Measurements from ENCODE around the gene SS18L1.
"Not testable (repeated sequence)": the region's sequence is repeated elsewhere in the genome, so short reads cannot be mapped to it uniquely, and the experiment has no call there.

Gene SS18L1, protein sequence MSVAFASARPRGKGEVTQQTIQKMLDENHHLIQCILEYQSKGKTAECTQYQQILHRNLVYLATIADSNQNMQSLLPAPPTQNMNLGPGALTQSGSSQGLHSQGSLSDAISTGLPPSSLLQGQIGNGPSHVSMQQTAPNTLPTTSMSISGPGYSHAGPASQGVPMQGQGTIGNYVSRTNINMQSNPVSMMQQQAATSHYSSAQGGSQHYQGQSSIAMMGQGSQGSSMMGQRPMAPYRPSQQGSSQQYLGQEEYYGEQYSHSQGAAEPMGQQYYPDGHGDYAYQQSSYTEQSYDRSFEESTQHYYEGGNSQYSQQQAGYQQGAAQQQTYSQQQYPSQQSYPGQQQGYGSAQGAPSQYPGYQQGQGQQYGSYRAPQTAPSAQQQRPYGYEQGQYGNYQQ

DNA sequence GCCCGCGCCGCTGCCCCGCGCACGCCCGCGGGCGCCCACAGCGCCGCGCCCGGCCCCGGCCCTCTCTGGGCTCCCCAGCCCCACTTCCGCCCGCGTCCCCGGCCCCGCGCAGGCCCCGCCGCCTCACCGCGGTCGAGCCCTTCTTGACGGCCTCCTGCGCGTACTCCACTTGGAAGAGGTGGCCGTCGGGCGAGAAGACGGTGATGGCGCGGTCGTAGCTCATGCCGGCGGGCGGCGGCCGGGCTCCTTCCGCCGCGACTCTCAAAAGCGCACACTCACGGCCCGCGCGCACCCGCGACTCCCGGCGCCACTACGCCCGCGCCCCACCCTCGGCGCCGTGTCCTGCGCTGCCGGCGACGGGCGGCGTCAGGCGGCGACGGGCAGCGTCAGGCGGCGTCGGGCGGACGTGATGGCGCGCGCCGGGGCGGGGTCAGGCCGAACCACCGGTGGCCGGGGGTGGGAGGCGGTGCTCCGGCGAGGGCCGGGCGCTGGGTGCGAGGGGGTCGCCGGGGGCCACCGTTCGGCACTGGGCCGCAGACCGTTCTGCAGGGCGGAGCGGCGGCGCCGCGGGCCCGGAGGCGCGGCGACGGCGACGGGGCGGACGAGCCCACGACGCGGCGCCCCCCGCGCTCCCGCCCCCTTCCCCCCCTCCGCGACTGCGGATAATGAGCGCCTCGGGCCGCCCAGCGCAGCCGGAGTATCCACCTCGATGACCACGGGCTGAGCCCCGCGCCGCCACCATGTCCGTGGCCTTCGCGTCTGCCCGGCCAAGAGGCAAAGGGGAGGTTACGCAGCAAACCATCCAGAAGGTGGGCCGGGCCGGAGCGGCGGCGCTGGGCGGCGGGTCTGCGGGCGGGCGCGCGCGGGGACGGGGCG is at the start of gene SS18L1, which contains the start of gene PSMA7:
SS18L1 (plus strand) TSS at position 689 of the 876 bp plus-strand sequence; CDS start at position 741, 52 bp downstream.
PSMA7 (minus strand) TSS at position 314 of the 876 bp plus-strand sequence; CDS start at position 223, 91 bp downstream.
- peak; percentile 77 to 84 for DNase-seq

DNA sequence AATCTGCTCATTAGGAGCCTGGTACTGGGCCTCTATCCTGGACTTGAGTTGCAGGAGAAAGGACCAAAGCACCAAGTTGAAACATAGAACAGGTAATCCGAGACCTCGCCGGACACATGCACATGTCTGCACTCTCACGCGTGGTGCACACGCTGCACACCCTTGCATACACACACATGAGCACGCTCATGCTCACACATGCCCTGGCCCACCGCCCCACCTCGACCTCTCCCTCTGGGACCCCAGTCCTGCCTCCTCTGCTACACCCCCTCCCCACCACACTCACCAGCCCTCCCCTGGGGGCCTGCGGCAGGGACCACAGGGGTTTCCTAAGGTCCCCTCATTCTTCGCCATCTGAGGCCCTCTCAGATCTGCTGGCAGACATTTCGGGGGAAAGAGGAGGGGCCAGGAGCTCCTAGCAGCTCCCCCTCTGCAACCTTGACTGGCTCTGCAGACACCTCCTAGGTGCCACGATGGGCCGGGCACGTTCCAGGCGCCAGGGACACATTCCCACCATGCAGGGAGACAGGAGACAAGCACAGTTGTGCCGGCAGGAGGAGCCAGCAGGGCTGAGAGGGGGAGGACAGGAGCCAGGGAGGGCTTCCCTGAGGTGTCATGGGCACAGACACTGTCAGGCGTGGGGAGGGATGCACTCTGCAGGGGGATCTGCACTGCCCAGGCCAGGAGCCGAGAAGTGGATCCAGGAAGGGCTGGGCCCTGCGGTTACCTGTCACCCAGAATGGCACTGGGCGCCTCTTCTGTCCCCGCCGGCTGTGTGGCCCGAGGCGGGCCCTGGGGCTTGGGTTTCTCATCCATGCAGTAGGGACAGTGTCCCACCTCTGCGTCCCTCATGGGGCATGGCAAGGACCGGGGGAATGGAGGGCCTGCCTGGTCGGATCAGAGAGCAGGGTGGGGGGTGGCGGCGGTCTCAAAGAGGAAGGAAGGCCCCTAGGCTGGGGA is 46.9 kb upstream of the SS18L1 start:
- DNase-seq, result no peak

DNA sequence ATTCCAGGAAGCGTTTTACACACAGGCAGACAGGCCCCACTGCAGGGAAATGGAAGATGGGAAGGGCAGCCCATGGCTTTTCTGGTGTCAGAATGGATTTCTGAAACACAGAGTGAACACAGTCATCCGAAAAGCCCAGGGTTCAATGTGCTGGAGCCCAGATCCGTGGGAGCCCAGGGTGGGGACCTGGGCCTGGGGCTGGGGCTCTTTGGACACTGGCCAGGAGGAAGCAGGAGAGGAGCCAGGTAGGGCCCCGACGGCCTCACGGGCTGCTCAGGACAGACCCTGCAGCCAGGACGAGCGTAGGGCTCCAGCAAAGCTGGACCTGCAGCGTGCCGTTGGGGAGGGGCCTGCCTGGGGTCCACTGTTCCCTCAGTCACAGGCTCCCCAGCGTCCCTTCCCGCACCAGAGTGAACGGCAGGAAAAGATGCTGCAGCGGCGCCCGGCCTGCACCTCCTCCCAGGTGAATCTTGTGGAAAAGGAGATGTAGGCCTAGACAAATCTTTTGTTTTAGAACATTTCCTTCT is 45.6 kb upstream of the SS18L1 start:
- DNase-seq, result no peak

DNA sequence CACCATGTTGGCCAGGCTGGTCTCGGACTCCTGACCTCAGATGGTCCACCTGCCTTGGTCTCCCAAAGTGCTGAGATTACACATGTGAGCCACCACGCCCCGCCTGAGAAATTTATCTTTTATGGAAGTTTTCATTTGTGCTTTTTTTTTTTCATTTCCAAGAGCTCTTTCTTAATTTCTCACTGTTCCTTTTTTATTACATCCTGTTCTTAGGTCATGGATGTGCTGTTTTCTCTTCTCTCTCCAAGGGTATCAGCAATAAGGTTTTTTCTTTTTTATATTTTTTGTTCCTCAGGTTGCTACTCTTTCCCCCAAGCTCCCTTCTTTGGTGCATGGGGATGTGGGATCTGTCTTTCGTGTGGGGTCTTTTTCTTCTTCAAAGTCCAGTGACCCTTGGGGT is 42.5 kb upstream of the SS18L1 start:
- DNase-seq, result no peak

DNA sequence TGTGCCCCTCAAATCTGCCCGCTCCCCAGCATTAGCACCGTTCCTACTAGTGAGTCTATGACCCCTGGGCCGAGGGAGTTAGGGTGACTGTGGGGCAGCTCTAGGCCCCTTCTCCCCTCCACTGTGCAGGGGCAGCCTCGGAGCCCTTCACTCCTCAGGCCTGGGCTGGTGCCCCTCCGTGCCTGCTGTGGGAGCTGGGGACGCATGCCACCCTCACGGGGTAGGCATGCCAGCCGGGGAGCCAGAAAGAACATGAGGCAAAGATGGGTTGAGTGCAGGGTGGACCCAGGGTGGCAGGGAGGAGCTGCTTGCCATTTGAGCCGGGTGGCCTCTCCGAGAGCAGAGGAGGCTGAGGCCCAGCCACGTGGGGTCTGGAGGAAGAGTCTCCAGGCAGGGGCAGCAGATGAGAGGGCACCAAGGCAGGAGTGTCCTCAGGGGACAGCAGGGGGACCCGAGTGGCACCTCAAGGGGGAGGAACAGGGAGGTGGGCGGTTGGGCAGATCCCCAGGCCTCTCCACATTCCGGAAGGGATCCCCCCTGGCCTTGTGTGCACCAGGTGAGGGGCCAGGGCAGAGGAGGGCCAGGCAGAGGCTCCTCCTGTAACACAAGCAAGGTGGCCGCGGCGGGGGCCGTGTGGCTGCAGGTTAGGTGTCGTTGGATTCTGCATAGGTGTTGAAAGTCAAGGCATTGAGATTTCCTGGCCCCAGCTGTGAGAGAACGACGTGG is 39.9 kb upstream of the SS18L1 start:
- DNase-seq, result no peak

DNA sequence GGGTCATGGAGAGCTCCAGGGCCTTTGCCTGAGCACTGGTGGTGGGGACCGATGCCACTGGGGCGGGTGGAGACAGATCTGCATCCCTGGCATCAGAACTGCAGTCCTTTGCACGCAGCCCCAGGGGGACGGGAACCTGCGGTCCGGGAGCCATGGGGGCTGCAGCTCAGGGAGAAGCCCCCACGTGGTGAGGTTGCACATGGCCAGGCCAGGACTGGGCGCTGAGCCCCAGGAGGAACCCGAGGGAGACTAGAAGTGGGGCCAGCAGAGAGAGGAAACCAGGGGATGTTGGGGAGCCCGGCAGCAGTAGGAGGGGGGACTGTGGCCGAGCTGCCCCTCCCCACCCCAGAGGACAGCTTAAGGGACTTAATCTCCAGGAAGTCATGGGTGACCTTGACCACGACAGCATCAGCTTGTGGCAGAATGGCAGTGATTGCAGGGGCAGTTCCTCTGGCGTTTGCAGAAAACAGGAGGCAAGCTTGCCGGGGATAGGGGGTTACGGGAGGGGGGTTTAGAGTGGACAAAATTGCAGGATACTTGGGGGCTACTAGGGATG is 39.3 kb upstream of the SS18L1 start:
- DNase-seq, result no peak

DNA sequence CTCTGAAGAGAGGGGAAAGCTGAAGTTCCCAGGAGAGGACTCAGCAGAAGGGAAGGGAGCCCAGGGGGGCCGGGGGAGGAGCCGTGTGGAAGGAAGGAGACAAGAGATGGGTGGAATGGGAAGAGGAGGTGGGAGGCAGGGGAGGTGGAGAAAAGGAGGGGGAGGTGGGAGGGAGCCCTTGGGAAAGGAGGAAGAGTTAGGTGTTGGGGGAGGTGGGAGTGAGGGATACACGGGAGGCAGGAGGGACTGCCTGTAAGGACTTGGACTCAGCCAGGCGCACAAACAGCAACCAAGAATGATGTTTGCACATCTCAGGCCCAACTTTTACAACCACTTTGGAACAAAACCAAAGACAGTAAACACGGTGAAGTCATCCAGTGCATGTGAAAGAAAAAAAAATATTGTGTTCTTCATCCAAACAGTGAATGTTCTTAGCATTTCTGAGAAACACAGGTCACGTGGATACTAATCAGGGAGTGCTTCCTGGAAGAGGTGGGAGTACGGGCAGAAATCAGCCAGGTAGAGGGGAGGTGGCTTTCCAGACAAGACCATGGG is 38.7 kb upstream of the SS18L1 start:
- DNase-seq, result no peak

DNA sequence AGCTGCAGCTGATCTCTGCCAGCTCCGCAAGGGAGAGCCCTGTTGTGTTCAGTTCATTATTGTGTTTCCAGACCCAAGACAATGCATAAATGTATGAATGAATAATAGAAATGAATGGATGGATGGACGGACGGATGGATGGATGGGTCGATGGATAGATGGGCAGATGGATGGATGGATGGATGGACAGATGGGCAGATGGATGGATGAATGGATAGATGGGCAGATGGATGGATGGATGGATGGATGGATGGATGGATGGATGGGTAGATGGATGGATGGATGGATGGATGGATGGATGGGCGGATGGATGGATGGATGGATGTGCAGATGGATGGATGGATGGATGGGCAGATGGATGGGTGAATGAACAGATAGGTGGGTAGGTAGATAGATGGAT is 38.0 kb upstream of the SS18L1 start:
- DNase-seq, result no peak

DNA sequence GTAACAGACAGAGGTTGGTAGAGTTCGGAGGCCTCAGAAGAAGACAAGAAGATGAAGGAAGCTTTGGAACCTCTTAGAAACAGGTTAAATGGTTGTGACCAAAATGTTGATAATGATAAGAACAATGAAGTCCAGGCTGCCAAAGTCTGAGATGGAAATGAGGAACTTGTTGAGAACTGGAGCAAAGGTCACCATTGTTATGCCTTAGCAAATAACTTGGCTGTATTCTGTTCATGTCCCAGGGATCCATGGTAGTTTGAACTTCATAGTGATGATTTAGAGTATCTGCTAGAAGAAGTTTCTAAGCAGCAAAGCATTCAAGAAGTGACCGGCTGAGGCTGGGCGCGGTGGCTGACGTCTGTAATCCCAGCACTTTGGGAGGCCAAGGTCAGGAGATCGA is 32.4 kb upstream of the SS18L1 start:
- DNase-seq, result peak in 1 of 2 experiments; percentile 32

DNA sequence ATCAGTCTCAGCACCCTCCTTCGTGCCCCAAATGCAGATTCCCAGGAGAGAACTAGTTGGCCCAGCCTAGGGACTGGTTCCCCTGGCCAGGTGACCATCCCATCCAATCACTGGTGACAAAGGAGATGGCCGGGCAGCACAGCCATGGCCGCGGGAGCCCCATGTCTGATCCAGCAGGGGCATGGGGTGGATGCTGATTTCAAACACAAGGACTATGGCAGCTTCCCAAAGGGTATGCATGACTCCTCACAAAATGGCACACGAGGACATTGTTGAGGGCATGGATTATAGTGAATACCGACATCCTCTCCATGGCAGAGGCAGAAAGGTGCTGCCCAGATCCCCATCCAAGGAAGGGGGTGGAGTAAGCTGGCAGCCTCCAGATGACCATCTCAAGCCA is 31.2 kb upstream of the SS18L1 start:
- DNase-seq, result no peak

DNA sequence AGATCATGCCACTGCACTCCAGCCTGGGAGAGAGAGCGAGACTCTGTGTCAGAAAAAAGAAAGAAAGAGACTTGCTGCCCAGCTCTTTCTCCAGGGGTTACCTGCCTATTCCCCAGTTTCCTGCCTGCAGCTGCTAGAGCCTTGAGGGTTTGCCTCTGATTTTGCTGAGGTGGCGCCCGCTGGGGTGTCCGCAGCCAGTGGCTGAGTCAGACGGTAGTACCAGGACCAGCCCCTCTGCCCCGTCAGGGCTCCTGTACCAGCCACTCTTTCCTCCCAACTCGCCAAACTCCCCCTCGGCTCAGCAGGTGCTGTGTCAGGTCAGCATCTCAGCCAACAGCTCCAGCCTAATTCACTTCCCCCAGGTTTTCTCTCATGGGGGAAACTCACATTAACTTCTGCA is 28.7 kb upstream of the SS18L1 start:
- no peak for DNase-seq

DNA sequence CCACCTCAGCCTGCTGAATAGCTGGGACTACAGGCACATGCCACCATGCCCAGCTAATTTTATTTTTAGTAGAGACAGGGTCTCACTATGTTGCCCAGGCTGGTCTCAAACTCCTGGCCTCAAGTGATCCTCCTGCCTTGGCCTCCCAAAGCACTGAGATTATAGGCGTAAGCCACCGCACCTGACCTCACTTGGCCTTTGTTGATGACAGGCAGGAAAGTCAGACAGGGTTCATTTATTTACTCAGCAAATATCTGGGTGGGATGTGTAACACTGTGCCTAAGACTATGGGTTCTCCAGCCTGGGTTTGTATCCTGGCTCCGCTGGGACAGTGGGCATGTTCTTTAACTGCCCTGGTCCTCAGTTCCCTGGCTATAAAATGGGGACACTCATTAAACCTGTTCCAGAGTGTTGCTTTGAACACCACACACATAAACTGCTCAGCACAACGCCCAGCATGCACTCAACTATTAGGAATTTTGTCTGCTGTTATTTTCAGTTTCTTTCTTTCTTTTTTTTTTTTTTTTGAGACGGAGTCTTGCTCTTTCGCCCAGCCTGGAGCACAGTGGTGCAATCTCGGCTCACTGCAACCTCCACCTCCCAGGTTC is 27.7 kb upstream of the SS18L1 start:
- not testable (repeated sequence) for DNase-seq

DNA sequence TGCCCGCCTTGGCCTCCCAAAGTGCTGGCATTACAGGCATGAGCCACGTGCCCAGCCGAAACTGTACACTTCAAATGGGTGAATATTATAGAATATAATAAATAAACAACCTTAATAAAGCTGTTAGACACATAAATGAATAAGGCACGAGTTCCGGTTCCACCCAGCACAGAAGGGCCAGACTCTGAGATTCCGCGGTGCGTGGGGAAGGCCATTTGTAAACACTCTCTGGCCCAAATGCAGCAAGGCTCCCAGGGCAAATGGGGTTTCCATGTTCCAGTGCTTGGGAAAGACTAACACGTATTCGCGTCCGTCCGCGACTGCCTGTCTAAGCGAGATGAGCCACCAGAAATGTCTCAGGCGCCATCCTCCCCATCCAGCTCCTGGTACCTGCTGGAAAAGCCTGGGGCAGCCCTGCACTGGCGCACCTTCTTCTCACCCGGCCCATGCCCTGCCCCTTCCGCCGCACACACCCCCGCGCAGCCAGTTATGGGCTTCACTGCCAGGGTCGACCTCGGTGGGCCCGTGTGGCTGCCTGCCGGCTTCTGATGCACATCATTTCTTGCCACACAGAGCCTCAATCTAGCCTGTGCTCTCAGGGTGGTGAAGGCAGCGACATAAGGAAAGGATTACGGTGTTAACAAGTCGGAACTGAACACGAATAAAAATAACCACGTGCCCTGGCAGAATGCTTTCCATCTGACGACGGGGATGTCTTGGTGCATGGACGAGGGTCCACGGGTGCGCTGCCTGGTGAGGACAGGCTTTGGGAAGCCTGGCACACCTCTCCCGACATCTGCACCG is 26.8 kb upstream of the SS18L1 start:
- DNase-seq, result no peak

DNA sequence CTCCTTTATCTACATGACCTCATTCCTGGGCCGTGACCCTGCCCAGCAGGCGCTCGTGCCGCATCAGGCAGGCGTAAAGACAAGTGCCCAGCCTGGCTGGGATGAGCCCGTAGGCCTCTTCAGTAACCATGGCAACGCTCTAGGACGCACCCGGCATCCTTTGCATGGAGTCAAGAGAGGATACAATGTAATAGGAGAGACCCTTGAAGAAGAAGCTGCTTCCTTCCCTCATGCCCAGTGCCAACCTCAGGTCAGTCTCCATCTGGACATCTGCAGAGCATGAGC is 26.3 kb upstream of the SS18L1 start:
- DNase-seq, result no peak

DNA sequence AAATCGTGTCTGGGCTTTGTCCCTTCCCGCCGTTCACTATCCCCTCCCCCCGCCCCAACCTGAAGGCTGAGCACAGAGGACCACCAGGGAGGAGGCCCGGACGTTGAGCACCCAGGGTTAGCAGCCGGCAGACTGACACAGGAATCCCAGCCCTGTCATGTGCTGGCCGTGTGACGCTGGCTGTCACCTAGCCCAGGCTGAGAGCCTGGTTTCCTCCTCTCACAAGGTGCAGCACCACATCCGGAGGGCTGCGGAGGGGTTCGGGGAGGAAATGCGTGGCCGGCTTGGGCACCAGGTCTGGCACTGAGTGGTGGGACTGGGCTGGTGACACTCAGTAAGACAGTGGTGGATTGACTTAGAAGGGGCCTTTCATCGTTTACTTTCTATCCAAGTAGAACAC is 25.9 kb upstream of the SS18L1 start:
- DNase-seq, result no peak

DNA sequence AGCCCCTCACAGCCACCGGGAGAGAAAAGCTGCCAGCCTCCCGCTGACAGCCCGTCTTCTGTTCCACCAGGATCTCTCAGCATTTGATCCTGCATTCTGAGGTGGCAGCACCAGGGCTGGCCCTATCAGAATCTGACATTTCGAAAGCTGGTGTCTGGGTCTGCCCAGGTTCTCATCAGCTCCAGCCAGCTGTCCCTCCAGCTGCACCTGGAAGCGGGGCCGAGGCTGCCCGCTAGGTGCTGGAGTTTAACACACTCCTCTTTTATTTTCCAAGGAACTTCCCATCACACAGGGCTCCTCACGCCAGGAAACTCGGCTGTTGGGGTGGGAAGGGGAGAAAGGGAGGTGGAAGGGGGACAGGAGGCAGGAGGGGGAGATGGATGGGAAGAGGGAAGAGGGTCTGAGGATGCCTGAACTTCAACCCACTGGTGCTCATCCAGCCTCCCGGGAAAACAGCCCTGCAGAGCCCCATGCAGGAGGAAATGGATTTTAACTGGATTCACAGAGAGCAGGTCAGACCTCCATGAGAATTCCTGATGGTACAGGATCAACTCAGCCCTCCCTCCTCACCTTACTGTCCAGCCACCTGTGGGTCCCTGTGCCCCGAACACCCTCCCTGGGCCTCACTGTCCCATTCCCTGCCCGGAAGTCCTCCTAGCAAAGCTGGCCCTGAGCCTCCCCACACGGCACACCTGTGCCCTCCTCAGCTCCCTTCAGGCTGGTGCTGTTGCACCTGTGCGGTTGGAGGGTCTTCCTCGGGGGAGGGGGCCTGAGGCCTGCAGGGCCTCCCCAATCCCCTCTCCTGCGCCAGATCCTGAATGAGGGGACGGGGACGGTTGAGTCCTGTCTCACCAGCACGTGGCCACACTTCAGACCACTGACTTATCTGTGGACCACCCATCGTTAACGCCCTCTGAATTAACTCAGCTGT is 25.2 kb upstream of the SS18L1 start:
- no peak for DNase-seq

DNA sequence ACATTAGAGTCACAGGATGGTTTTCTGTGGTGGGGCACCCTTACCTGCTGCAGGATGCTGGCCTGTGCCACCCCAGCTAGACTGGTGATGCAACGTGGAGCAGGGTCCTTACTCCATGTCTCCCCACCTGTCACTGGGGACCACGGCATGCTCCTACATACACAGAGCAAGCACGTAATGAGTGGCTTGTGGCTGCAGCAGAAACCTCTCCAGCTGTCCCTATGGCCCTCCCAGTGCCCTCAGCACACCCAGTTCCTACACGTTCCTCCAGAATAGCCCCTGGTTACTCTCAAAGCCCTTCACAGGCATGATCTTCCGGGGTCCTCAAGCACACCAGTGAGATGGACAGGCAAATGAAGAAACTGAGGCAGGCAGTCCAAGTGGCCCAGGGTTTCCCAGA is 24.5 kb upstream of the SS18L1 start:
- no peak for DNase-seq

DNA sequence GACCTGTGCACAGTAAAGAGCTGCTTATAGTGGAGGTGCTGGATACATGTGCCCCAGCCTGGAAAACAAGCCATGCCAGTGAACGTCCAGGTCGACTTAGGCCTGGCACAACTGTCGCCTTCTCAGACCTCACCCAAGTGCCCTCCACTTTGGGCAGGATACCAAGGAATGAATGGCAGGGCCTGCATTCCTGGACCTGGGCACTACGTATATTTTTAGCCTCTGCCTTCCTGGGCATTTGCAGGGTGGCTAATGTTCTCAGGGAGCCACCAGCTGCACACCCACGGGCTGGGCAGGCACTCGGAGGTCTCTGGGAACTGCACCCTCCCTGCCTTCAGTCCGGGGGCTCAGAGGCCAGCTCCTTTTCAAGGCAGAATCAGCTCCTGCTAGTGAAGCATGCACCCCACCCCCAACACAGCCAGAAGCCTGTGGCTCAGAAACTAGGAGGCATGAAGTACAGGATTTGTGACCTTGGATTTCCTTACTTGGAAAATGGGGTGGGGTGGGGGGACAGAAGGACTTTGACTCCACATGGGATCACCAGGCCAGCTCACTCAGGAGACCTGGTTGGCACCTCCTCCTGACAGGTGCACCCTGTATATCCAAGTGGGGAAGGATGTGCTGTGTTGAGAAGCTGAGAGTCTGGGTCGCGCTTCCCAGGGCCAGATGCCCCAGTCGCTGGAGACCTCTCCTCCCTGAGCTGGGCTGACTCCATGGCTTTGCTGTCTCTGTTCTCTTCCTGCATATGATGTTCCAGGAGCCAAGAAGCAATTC is 23.8 kb upstream of the SS18L1 start:
- no peak for DNase-seq
